Stimulated activated CD4-positive, alpha-beta T cell treated with anti-CD3 and anti-CD28 coated beads, Interleukin-4, amount 100 ng/mL, for 24 hours (primary cell): ENCODE measurements around the gene MVB12B.

ENCODE experiments used
- DNase-seq: peaks from one replicate; pipeline ENCODE4 v3.0.0-alpha.2; 2020

The MVB12B gene

DNA sequence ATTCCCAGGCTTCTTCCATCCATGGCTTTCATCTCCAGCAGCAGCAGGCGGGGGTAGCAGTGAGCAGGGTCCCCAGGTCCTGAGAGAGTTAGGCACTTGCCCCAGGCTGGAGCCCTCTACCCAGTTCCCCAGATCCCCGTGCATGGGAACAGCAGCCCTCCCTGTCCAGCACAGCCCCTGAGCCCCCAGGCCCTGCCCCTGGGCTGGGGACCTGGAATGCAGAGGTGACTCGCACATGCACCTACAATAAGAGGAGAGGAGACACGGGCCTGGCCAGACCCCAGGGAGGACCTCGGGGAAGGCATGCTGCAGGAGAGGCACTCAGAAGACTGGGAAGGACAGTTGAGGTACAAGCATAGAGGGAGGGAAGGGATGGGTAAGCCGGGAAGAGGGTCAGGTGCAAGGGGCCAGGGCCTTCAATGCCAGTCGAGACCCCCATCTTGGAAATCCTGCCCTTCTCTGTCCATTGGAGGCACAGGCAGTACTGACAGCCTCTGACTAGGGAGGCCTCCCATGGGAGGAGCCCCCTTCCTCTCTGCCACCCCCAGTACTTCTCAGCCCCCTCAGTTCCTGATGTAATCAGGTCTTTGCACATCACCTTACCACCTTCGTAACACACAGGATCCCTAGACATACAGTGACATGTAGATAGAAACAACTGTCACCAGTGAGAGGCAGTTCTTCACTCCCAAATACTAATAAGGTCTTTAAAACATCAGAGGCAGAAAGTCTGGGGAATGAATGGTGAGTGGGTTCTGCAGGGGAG is 151.8 kb downstream of the MVB12B start:
- no peak for DNase-seq

GRCh38 chr9:126479515-126479914 is 152.9 kb downstream of the MVB12B start:
- no peak for DNase-seq

DNA sequence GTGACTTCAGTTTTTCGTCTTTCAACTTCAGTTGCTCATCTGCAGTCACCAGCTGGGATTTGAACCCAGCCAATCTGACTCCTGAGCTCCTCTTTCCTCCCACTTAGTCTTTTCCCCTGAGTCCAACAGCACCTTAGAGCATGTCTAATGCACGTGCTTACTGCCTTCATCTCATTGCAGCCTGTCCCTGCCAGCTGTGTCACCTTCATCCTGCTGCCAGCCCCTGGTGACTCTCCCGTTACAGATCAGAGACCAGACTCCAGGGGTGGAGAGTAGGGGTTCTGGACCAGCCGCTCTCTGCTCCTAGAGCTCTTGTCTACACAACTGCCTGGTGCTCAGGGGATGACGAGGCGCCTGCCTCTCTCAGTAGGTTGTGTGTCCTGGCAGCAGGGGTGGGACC is 154.2 kb downstream of the MVB12B start:
- DNase-seq, result no peak

GRCh38 chr9:126481862-126482261 is 155.2 kb downstream of the MVB12B start:
- no peak for DNase-seq

DNA sequence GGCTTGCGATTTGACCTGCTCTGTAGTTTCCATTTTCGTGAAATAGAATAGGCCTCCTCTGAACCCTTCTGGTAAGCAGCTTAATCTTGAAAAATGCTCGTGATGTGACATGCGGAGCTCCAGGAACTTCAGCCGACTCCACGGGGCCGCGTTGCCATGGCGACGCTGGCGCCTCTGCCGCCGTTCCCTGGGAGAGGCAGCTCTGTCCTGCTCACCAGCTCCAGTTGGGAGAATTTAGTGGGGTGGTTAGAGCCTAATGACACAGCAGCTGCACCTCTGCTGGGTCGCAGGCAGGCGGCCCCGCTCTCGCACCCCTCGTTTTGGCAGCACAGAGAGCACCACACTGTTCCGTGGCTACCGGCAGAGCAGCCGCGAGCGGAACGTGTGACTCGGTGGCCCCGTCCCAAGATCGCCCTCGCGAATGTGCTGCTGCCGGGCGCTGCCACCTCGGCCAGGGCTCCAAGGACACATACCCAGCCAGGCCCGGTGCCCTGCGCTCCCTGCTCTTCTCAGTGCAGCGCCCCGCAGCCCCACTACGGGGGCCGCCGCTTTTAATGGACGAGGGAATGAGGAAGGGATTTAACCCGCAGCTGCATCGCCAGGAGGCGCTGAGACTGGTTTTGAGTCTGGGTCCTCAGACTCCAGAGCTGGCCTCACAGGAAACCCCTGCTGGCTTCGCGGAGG is 155.9 kb downstream of the MVB12B start:
- DNase-seq, result no peak

DNA sequence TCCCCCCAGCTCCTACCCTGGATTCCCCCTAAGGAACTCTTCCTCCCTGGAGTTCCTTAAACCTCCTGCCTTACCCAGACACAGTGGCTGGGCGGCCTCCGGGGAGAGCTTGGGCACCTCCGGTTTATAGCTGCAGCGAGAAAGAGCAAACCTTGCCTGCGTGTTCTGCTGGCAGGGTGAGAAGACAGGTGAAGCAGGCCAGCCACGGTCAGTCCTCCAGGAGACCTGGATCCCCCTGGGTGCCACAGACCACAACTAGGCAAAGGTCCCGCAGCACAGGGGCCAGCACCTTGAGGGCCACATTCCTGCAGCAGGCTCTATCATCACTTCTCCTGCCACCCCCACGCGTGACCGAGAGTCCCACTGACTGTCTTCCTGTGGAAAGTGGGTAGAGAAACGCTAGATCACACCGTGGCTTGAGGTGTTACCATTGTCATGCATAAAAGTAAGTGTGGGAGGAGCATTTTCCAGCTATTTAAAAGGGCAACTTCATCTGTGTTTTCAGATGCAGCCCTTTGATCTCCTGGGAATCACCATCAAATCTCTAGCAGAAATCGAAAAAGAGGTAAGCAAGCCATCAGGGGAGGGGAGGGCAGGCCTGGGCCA is 156.9 kb downstream of the MVB12B start:
- no peak for DNase-seq

DNA sequence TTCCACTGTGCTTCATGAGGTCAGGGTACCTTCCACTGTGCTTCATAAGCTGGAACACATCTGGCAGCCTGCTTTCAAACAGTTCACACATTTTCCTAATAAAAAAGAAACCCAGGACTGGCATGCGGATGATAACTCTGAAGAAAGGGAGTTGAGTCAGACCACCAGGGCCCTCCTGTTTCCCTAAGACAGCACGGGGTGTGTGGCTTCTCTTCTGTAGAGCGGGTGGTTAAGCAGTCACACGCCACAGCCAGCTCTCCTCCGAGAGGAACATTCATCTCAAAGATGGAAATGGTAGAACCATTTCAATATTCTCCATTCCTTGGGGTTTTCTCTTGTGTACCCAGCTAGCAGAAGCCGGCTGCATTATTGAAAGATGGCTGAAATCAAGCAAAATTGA is 159.0 kb downstream of the MVB12B start:
- DNase-seq, result no peak

DNA sequence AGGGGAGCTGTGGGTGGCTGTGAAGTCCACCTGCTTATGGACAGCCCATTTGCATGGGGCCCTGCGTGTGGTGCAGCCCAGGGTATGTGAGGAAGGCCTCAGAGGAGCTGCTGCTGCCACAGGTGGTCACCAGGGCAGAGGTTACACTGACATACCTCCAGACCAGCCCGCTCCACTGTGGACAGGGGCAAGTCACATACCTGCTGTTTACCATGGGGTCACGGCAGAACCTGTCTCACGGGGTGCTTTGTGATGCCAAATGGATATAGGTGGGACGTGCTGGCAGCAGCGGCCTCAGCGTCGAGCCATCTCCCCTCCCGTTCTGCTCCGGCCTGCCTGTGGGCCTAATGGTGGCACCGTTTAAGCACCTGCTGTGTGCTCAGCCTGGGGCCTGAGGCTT is 159.6 kb downstream of the MVB12B start:
- no peak for DNase-seq

DNA sequence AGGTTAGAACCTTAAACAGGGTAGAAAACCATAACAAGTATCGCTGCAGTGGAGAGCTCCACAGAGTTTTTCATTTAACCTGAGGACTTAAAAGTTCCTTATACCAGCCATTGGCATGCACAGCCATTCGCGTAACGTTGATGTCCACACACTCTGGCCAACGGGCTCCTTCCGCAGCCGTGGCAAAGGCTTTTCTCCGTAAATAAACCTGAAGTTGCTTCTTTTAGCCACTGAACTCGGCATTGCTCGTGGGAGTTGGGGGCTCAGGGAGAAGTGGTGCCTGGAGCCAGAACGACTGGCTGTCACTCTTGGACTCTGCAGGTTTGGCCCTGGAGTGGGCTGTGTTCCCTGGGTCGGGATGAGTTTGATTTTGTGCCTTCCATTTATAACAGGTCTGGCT is 161.2 kb downstream of the MVB12B start:
- DNase-seq, result no peak

GRCh38 chr9:126488310-126488709 is 161.7 kb downstream of the MVB12B start:
- no peak for DNase-seq

- no peak for DNase-seq
These were observed 162.3 kb downstream of the MVB12B start for GRCh38 chr9:126488881-126489404.

DNA sequence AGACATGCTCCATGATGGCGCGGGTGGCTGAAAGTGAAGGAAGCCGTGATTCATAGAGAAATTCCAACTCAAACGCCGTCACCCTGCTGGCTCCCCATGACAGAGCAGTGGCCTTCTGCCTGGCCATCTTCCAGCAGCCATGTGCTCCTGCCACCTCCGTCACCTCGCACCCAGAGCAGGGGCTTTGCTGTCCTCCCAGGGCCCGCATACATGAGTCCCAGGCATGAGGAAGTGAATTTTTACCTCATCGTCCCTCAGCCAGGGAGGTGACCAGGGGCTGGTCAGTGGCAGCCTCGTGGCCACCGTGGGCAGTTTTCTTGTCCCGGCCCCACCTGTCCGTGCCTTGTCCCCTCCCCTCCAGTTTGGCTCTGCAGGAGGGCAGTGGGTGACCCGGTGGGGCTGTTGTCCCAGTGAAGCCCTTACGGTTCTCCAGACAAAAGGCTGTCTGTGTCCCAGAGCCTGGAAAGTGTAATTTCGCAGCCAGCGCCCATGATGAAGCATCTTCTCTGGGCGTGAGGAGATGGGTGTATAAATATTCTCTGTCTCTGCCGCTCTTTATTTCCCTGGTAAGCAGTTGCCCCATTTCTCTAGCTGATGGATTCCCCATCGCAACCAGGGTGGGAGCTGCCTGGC is 163.1 kb downstream of the MVB12B start:
- no peak for DNase-seq

DNA sequence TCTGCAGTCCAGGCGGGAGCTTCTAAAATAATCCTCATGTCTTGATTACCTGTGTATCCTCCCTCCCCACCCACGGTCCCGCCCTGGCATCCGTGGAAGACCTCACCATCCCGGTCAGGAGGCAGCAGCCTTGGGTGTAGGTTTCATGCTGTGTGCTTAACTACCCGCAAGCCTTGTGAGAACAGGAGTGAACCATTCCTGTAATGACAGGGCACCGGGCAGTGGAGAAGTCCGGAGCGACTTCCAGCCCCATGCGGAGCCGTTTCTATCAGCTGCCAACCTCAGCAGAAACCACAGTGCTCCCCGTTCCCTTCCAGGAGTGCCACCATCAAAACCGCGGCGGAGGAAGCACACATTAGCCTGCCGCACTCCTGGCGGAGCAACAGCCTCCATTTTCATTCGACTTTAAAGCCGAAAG is 163.6 kb downstream of the MVB12B start:
- DNase-seq, result no peak

GRCh38 chr9:126490871-126491567 is 164.4 kb downstream of the MVB12B start:
- peak; percentile 70 for DNase-seq

- no peak for DNase-seq
These were observed 164.9 kb downstream of the MVB12B start for GRCh38 chr9:126491568-126491879.

GRCh38 chr9:126491949-126492348 is 165.3 kb downstream of the MVB12B start:
- DNase-seq, result no peak

DNA sequence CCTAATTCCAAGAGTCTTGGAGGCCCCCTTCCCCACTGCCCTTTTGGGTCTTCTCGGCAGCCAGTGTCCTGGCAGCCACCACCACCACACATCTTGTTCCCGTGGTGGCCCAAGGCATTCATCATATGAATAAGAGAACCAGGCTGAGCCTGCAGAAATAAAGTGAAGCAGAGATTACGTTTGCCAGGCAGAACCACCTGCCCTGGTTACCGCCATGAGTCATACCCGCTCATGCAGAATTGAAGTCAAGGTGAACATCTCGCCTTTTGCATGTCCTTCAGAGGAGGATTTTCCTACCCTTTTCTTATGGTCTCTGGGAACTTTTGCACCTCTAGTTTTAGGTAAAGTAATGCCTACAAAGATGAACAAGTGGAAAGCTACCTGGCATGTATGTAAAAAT is 167.6 kb downstream of the MVB12B start:
- DNase-seq, result no peak

GRCh38 chr9:126494746-126495145 is 168.1 kb downstream of the MVB12B start:
- DNase-seq, result no peak

DNA sequence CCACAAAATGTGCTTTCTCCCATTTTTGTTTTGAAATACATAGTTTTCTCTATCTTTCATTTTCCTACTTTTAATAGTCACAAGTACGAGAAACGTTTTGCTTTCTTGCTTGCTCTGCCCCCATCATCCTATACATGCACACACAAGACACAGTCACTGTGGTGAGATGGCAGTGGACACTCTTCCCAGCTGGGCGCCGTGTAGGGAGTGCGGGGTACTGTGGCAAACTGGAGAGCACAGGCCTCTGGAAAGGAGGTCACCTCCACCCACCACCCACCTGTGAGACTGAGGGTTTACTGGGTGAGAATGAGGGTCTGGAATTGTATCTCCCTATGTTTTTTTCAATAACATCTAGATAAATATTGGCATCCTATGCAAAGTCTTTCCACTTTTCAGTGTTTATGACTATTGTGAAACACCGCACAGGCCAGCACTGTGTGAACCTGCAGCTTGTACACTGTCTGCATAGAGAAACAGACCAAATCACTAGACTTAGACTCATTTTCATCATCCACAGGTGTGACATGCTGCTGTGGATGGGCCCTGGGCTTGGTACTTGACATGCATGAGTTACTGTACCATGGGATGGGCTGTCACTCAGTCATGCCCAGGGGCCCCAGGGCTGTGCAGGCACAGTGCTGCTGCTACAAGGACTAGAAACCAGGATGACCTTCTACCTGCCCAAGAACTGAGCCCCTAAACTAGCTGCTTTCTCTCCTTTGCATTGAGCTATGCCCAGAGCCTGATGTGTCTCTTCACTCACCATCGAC is 169.0 kb downstream of the MVB12B start:
- no peak for DNase-seq

DNA sequence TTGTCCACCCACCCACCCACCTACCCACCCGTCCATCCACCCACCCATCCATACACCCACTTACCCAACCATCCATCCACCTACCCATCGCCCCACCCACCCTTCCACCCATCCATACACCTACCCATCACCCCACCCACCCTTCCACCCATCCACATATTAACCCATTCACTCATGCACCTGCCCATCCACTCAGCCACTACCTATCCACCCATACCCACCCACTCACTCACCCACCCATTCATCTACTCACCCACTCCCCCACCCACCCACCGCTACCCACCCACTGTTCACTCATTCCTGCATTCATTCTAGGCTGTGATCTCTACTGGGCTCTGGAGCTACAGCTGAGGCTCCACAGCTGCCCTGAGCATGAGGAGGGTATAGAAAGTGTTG is 169.6 kb downstream of the MVB12B start:
- DNase-seq, result no peak

- no peak for DNase-seq
These were observed 170.4 kb downstream of the MVB12B start for GRCh38 chr9:126496781-126497659.
